DOHH2 (cell line): ENCODE data around the gene NGF.

Source experiments
- EZH2phosphoT487 ChIP-seq: fragments of 200-600 bp; sonication (generic); IDR thresholded peaks from 2 replicates; pipeline ENCODE4 v1.6.1; 2017; ENCODE audit warnings: borderline replicate concordance, mild to moderate bottlenecking, antibody characterized with exemption, low read length, moderate library complexity, mixed read lengths
- TF ChIP-seq, protein P1 (sequence below): fragments of 200-600 bp; sonication (generic); IDR thresholded peaks from one replicate; pipeline ENCODE4 v1.5.1; 2014; ENCODE audit warnings: antibody characterized with exemption, mild to moderate bottlenecking, low read depth, low read length; ENCODE audit not compliant: poor library complexity, severe bottlenecking

- TF ChIP-seq, protein P1, sequence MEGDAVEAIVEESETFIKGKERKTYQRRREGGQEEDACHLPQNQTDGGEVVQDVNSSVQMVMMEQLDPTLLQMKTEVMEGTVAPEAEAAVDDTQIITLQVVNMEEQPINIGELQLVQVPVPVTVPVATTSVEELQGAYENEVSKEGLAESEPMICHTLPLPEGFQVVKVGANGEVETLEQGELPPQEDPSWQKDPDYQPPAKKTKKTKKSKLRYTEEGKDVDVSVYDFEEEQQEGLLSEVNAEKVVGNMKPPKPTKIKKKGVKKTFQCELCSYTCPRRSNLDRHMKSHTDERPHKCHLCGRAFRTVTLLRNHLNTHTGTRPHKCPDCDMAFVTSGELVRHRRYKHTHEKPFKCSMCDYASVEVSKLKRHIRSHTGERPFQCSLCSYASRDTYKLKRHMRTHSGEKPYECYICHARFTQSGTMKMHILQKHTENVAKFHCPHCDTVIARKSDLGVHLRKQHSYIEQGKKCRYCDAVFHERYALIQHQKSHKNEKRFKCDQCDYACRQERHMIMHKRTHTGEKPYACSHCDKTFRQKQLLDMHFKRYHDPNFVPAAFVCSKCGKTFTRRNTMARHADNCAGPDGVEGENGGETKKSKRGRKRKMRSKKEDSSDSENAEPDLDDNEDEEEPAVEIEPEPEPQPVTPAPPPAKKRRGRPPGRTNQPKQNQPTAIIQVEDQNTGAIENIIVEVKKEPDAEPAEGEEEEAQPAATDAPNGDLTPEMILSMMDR = no peak
- TF ChIP-seq EZH2phosphoT487 = no peak
Observed at GRCh38 chr1:115274467-115274866, 63.6 kb downstream of the NGF start.
